HepG2 (cell line): ENCODE results near the gene CSTPP1. TPM values are rescaled to one million over a fixed set of nuclear protein-coding genes. Genes with fewer than 3 reads are reported as not detected.
A peak's percentile ranks its signal among the peaks of the same experiment; 100 is the strongest.

Experiments
- ATAC-seq: fragments of 200-7000 bp; cut with Tn5 transposase; 3 replicates; pipeline ENCODE4 v1.9.1; 2020; ENCODE audit warnings: mild to moderate bottlenecking, moderate library complexity
- BruUV-seq: library from RNA; stranded (reverse); fragments of 400-500 nt; replicated peaks from 2 replicates; lab custom pipeline; 2021; lab: Mats Ljungman, UMichigan
- CTCF ChIA-PET: fragments of 300-600 bp; formaldehyde crosslinking; extraction: SDS; loops from one replicate; lab custom pipeline; 2021; ENCODE audit warnings: low total read pairs, inconsistent platforms, low intra/inter-chr PET ratio; lab: Yijun Ruan, JAX
- POLR2A ChIA-PET: fragments of 350-600 bp; sonication (Branson Sonifier 250); formaldehyde crosslinking; loops from one replicate; lab custom pipeline; 2020; ENCODE audit warnings: antibody characterized with exemption, inconsistent platforms; lab: Yijun Ruan, JAX
- DNase-seq: peaks from one replicate; pipeline ENCODE4 v3.0.0-alpha.2; 2015; ENCODE audit warnings: low spot score
- FAIRE-seq: peaks from 3 replicates; lab custom pipeline; 2011; peaks lifted over from hg19 to GRCh38; lab: Jason Lieb, UNC
- H2AFZ ChIP-seq: one replicate; pipeline ENCODE4 v1.6.1; 2011; ENCODE audit warnings: low read length, inconsistent platforms
- H3K27ac ChIP-seq: fragments of 300-600 bp; 3 replicates; pipeline ENCODE4 v1.8.0; 2011; ENCODE audit warnings: mixed run types, mild to moderate bottlenecking, mixed read lengths, low read length, inconsistent platforms; ENCODE audit not compliant: insufficient read depth; ENCODE audit errors: extremely low read length
- H3K27me3 ChIP-seq, 2 experiments: fragments of 200-600 bp in 1 of 2; 2 replicates in 1 of 2; 3 replicates in 1 of 2; pipeline versions ENCODE4 v1.6.0 to v1.8.0; 2011; ENCODE audit warnings: low read length in 2 of 2, mild to moderate bottlenecking in 2 of 2, moderate library complexity in 2 of 2, inconsistent platforms in 1 of 2; ENCODE audit not compliant: insufficient read depth in 2 of 2, control insufficient read depth in 1 of 2
- H3K36me3 ChIP-seq, 2 experiments: fragments of 200-600 bp in 1 of 2; replicated peaks in 1 of 2; 2 replicates in 1 of 2; 3 replicates in 1 of 2; pipeline versions ENCODE4 v1.5.1 to v1.8.0; 2011; ENCODE audit warnings: low read length in 2 of 2, inconsistent platforms in 1 of 2; ENCODE audit not compliant: insufficient read depth in 2 of 2, control insufficient read depth in 1 of 2
- H3K4me1 ChIP-seq: 2 replicates; pipeline ENCODE4 v1.5.1; 2012; ENCODE audit warnings: low read length, inconsistent platforms; ENCODE audit not compliant: insufficient read depth
- H3K4me2 ChIP-seq: 2 replicates; pipeline ENCODE4 v1.6.0; 2011; ENCODE audit warnings: low read depth, low read length, inconsistent platforms
- H3K4me3 ChIP-seq, 3 experiments: fragments of 200-600 bp in 1 of 3; sonication (generic), shearing (Covaris generic) in 1 of 3; replicated peaks in 1 of 3; 2 replicates each; pipeline ENCODE4 v1.5.1; 2011 to 2016; ENCODE audit warnings: low read length in 3 of 3, inconsistent platforms in 2 of 3, low read depth in 2 of 3, mild to moderate bottlenecking in 2 of 3, control low read depth in 1 of 3, mixed read lengths in 1 of 3; ENCODE audit not compliant: insufficient read depth in 1 of 3
- H3K79me2 ChIP-seq: one replicate; pipeline ENCODE4 v1.6.1; 2011; ENCODE audit warnings: low read length, inconsistent platforms; ENCODE audit not compliant: insufficient read depth
- H3K9ac ChIP-seq: 2 replicates; pipeline ENCODE4 v1.6.0; 2011; ENCODE audit warnings: mild to moderate bottlenecking, low read depth, low read length, inconsistent platforms; ENCODE audit not compliant: insufficient read depth
- H3K9me3 ChIP-seq: 2 replicates; pipeline ENCODE4 v1.5.1; 2012; ENCODE audit warnings: mild to moderate bottlenecking, low read length
- H4K20me1 ChIP-seq: 2 replicates; pipeline ENCODE4 v1.6.0; 2011; ENCODE audit warnings: inconsistent platforms, mild to moderate bottlenecking, low read length, moderate library complexity; ENCODE audit not compliant: insufficient read depth
- AGO2 ChIP-seq: fragments of 200-400 bp; formaldehyde crosslinking; optimal IDR thresholded peaks from 2 replicates; pipeline ENCODE3; 2017; ENCODE audit warnings: mild to moderate bottlenecking, low read depth, low read length, moderate library complexity
- HDAC1 ChIP-seq: sonication (generic); formaldehyde crosslinking; IDR thresholded peaks from 2 replicates; pipeline ENCODE4 v1.5.1; 2020; ENCODE audit warnings: mild to moderate bottlenecking, missing genetic modification reagents
- MBD4 ChIP-seq: IDR thresholded peaks from 2 replicates; pipeline ENCODE4 v1.6.1; 2012; ENCODE audit warnings: low read length, inconsistent platforms, borderline replicate concordance
- ZIK1 ChIP-seq: sonication (generic); formaldehyde crosslinking; IDR thresholded peaks from 2 replicates; pipeline ENCODE4 v1.5.0; 2020; ENCODE audit warnings: mild to moderate bottlenecking, low read depth, missing genetic modification reagents, borderline replicate concordance
- ZKSCAN1 ChIP-seq: fragments of 150-350 bp; IDR thresholded peaks from 2 replicates; pipeline ENCODE4 v1.6.1; 2014; ENCODE audit warnings: low read length
- ZMYM4 ChIP-seq: sonication (generic); formaldehyde crosslinking; IDR thresholded peaks from 2 replicates; pipeline ENCODE4 v1.8.1; 2023; ENCODE audit warnings: mild to moderate bottlenecking, missing genetic modification reagents
- ZNF839 ChIP-seq: sonication (generic); formaldehyde crosslinking; IDR thresholded peaks from 2 replicates; pipeline ENCODE4 v1.4.0; 2020; ENCODE audit warnings: missing genetic modification reagents, mild to moderate bottlenecking, borderline replicate concordance
- WGBS: methylation state at CpG from one replicate; pipeline ENCODE4 v1.1.6; 2017; ENCODE audit warnings: low lambda C conversion rate; 5-methylcytosine and 5-hydroxymethylcytosine counted together
- in situ Hi-C: cut with HindIII; loops from 2 replicates; pipeline ENCODE4 v1.10.0; 2017; ENCODE audit warnings: low pct_unique_long_range_greater_than_20kb; ENCODE audit not compliant: extremely low pct_ligation_motif_present
- intact Hi-C: fragments of 100-400 bp; cut with micrococcal nuclease; formaldehyde crosslinking; loops from one replicate; pipeline ENCODE4 v1.10.0; 2022; ENCODE audit not compliant: unreplicated experiment
- polyA plus RNA-seq, 8 experiments: library from polyadenylated mRNA; depleted of rRNA in 3 of 8; stranded (reverse) in 7 of 8; unstranded in 1 of 8; fragments of >200 nt; fragmentation: Illumina TruSeq in 4 of 8; extraction: Trizol in 4 of 8; gene quantifications; 2 replicates each; pipeline versions ENCODE4 v1.2.1 to v1.2.3, GENCODE V29; 2011 to 2016; ENCODE audit warnings: low read depth in 4 of 8, missing spikeins in 1 of 8, mixed read lengths in 1 of 8; ENCODE audit not compliant: insufficient read depth in 1 of 8
- total RNA-seq, 5 experiments: library from RNA; depleted of rRNA; stranded (reverse); fragments of >200 nt; fragmentation: Illumina TruSeq; extraction: Trizol; gene quantifications; 2 replicates each; pipeline ENCODE4 v1.2.3, GENCODE V29; 2016; ENCODE audit warnings: low read depth in 1 of 5
- TF ChIP-seq, protein P1 (sequence below): sonication (generic); formaldehyde crosslinking; IDR thresholded peaks from 2 replicates; pipeline ENCODE4 v1.5.1; 2020; ENCODE audit warnings: mild to moderate bottlenecking, missing genetic modification reagents, borderline replicate concordance
- TF ChIP-seq, protein P2 (sequence below): sonication (generic); formaldehyde crosslinking; conservative IDR thresholded peaks from 2 replicates; pipeline ENCODE4 v1.4.0; 2020; ENCODE audit warnings: mild to moderate bottlenecking, missing genetic modification reagents, moderate library complexity
- TF ChIP-seq, protein P3 (sequence below): sonication (generic); formaldehyde crosslinking; IDR thresholded peaks from 2 replicates; pipeline ENCODE4 v1.5.1; 2020; ENCODE audit warnings: mild to moderate bottlenecking, missing genetic modification reagents, moderate library complexity

Gene CSTPP1
- total and polyA plus RNA-seq, 2 of the 13 experiments (the other 11 are each of a cell fraction or from before 2014, with no cell fraction given) = 12.3 to 14.6 TPM

GRCh38 chr11:47171061-47171838, 234.7 kb downstream of the CSTPP1 start:
- Histone ChIP-seq H3K4me1 (peaks cover 31% of the 10 kb centered on the region), H3K27me3 (no peaks in the 10 kb centered on the region; a peak in 1 of 5 replicates), H3K79me2 (peaks cover 58% of the 10 kb centered on the region), H3K9ac (no peak overlapping the region), H4K20me1 (0 out of 2 replicates have a peak, but pooled peaks cover 10% of the 10 kb centered on the region), H2AFZ (no peak overlapping the region), H3K27ac (no peak overlapping the region), H3K4me3 (no peak overlapping the region), H3K36me3 (peaks cover 40 to 81% of the 10 kb centered on the region in 2 experiments), H3K9me3 (no peaks in the 10 kb centered on the region), H3K4me2 (no peak overlapping the region)
- no peak for DNase-seq
- no TSS peak for BruUV-seq
- 95% methylated on average over 14 of the region's 16 CpGs for WGBS
- no peak for FAIRE-seq
- in situ Hi-C loops = no loop called here
- TF ChIP-seq, protein P1, sequence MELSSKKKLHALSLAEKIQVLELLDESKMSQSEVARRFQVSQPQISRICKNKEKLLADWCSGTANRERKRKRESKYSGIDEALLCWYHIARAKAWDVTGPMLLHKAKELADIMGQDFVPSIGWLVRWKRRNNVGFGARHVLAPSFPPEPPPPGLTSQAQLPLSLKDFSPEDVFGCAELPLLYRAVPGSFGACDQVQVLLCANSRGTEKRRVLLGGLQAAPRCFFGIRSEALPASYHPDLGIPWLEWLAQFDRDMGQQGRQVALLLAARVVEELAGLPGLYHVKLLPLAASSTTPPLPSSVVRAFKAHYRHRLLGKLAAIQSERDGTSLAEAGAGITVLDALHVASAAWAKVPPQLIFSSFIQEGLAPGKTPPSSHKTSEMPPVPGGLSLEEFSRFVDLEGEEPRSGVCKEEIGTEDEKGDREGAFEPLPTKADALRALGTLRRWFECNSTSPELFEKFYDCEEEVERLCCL (CRISPR knock-in tag) = no peak
- peak; percentile 81; the same call in 1 of the 2 replicates for TF ChIP-seq ZKSCAN1
- TF ChIP-seq HDAC1 (CRISPR knock-in tag) = no peak
- TF ChIP-seq ZMYM4 = no peak
- TF ChIP-seq, protein P2, sequence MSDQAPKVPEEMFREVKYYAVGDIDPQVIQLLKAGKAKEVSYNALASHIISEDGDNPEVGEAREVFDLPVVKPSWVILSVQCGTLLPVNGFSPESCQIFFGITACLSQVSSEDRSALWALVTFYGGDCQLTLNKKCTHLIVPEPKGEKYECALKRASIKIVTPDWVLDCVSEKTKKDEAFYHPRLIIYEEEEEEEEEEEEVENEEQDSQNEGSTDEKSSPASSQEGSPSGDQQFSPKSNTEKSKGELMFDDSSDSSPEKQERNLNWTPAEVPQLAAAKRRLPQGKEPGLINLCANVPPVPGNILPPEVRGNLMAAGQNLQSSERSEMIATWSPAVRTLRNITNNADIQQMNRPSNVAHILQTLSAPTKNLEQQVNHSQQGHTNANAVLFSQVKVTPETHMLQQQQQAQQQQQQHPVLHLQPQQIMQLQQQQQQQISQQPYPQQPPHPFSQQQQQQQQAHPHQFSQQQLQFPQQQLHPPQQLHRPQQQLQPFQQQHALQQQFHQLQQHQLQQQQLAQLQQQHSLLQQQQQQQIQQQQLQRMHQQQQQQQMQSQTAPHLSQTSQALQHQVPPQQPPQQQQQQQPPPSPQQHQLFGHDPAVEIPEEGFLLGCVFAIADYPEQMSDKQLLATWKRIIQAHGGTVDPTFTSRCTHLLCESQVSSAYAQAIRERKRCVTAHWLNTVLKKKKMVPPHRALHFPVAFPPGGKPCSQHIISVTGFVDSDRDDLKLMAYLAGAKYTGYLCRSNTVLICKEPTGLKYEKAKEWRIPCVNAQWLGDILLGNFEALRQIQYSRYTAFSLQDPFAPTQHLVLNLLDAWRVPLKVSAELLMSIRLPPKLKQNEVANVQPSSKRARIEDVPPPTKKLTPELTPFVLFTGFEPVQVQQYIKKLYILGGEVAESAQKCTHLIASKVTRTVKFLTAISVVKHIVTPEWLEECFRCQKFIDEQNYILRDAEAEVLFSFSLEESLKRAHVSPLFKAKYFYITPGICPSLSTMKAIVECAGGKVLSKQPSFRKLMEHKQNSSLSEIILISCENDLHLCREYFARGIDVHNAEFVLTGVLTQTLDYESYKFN = no peak
- TF ChIP-seq MBD4 = no peak
- TF ChIP-seq ZNF839 (CRISPR knock-in tag) = no peak
- TF ChIP-seq, protein P3, sequence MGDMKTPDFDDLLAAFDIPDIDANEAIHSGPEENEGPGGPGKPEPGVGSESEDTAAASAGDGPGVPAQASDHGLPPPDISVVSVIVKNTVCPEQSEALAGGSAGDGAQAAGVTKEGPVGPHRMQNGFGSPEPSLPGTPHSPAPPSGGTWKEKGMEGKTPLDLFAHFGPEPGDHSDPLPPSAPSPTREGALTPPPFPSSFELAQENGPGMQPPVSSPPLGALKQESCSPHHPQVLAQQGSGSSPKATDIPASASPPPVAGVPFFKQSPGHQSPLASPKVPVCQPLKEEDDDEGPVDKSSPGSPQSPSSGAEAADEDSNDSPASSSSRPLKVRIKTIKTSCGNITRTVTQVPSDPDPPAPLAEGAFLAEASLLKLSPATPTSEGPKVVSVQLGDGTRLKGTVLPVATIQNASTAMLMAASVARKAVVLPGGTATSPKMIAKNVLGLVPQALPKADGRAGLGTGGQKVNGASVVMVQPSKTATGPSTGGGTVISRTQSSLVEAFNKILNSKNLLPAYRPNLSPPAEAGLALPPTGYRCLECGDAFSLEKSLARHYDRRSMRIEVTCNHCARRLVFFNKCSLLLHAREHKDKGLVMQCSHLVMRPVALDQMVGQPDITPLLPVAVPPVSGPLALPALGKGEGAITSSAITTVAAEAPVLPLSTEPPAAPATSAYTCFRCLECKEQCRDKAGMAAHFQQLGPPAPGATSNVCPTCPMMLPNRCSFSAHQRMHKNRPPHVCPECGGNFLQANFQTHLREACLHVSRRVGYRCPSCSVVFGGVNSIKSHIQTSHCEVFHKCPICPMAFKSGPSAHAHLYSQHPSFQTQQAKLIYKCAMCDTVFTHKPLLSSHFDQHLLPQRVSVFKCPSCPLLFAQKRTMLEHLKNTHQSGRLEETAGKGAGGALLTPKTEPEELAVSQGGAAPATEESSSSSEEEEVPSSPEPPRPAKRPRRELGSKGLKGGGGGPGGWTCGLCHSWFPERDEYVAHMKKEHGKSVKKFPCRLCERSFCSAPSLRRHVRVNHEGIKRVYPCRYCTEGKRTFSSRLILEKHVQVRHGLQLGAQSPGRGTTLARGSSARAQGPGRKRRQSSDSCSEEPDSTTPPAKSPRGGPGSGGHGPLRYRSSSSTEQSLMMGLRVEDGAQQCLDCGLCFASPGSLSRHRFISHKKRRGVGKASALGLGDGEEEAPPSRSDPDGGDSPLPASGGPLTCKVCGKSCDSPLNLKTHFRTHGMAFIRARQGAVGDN (CRISPR knock-in tag) = no peak
- TF ChIP-seq ZIK1 (CRISPR knock-in tag) = no peak
- peak; percentile 55 for TF ChIP-seq AGO2
- no peak for ATAC-seq
- ChIA-PET POLR2A (interaction anchor here (0.5 to 2.0 kb wide), 3 partner anchors 14 to 101 kb away, joined by 3 to 5 read pairs (median 4); no protein-coding TSS in a partner anchor), CTCF (no interaction called here)
- intact Hi-C loops = no loop called here
